CD14-positive monocyte (primary cell): ENCODE data around the gene SLCO3A1. TPM values are rescaled to one million over a fixed set of nuclear protein-coding genes. Genes with fewer than 3 reads are reported as not detected.

Experiments used
- DNase-seq, 3 donors: peaks; one replicate each; pipeline ENCODE4 v3.0.0-alpha.2; 2011 to 2022
- H2AFZ ChIP-seq: 2 replicates; pipeline ENCODE4 v1.6.0; 2012; ENCODE audit warnings: mild to moderate bottlenecking, low read depth, low read length, inconsistent platforms; ENCODE audit not compliant: insufficient read depth, poor library complexity, severe bottlenecking
- H3K27ac ChIP-seq, 2 donors: 1 replicate in 1 of 2; 2 replicates in 1 of 2; pipeline ENCODE4 v1.5.1; 2012 to 2013; ENCODE audit warnings: low read length in 2 of 2, control low read depth in 1 of 2, inconsistent platforms in 1 of 2, low read depth in 1 of 2, mild to moderate bottlenecking in 1 of 2
- H3K27me3 ChIP-seq, 2 donors: one replicate each; pipeline versions ENCODE4 v1.6.0 to v1.6.1; 2011 to 2013; ENCODE audit warnings: low read length in 2 of 2; ENCODE audit not compliant: control insufficient read depth in 2 of 2, insufficient read depth in 2 of 2
- H3K36me3 ChIP-seq, 2 donors: replicated peaks in 1 of 2; 1 replicate in 1 of 2; 2 replicates in 1 of 2; pipeline versions ENCODE4 v1.5.1 to v1.6.1; 2012 to 2013; ENCODE audit warnings: low read length in 2 of 2, control low read depth in 1 of 2, inconsistent platforms in 1 of 2, mild to moderate bottlenecking in 1 of 2; ENCODE audit not compliant: insufficient read depth in 2 of 2, control insufficient read depth in 1 of 2
- H3K4me1 ChIP-seq, 2 donors: 1 replicate in 1 of 2; 2 replicates in 1 of 2; pipeline versions ENCODE4 v1.5.1 to v1.6.1; 2012 to 2013; ENCODE audit warnings: low read length in 2 of 2, control low read depth in 1 of 2, inconsistent platforms in 1 of 2, mild to moderate bottlenecking in 1 of 2, moderate library complexity in 1 of 2; ENCODE audit not compliant: insufficient read depth in 2 of 2, control insufficient read depth in 1 of 2
- H3K4me2 ChIP-seq: replicated peaks from 2 replicates; pipeline ENCODE3; 2012; ENCODE audit warnings: low read length, moderate library complexity, mild to moderate bottlenecking; ENCODE audit not compliant: poor library complexity, severe bottlenecking; ENCODE audit errors: extremely low read depth
- H3K4me3 ChIP-seq, 3 experiments: fragments of 200-600 bp in 1 of 3; sonication (generic) in 1 of 3; replicated peaks in 1 of 3; 1 replicate in 2 of 3; 2 replicates in 1 of 3; pipeline ENCODE4 v1.5.1; 2011 to 2013; ENCODE audit warnings: low read length in 3 of 3, mild to moderate bottlenecking in 3 of 3, control low read depth in 2 of 3, low read depth in 2 of 3, inconsistent platforms in 1 of 3, moderate library complexity in 1 of 3
- H3K79me2 ChIP-seq: 2 replicates; pipeline ENCODE4 v1.6.0; 2012; ENCODE audit warnings: mild to moderate bottlenecking, control low read depth, inconsistent platforms, low read length, moderate library complexity; ENCODE audit not compliant: insufficient read depth
- H3K9ac ChIP-seq: 2 replicates; pipeline ENCODE4 v1.6.0; 2017; ENCODE audit warnings: low read length, mild to moderate bottlenecking; ENCODE audit not compliant: insufficient read depth, poor library complexity, severe bottlenecking
- H3K9me3 ChIP-seq, 2 donors: replicated peaks in 1 of 2; 1 replicate in 1 of 2; 2 replicates in 1 of 2; pipeline versions ENCODE4 v1.5.1 to v1.6.1; 2012 to 2013; ENCODE audit warnings: low read length in 2 of 2, control low read depth in 1 of 2; ENCODE audit not compliant: control insufficient read depth in 1 of 2, insufficient read depth in 1 of 2
- H4K20me1 ChIP-seq: 2 replicates; pipeline ENCODE4 v1.6.0; 2012; ENCODE audit warnings: mild to moderate bottlenecking, low read length, control low read depth, moderate library complexity; ENCODE audit not compliant: insufficient read depth
- H3K27ac Mint-ChIP-seq, 7 donors: one replicate each; pipeline ENCODE4 v1.8.0; 2020; ENCODE audit warnings: mild to moderate bottlenecking in 7 of 7, mixed read lengths in 7 of 7, moderate library complexity in 6 of 7, inconsistent platforms in 2 of 7
- H3K27me3 Mint-ChIP-seq, 3 donors: one replicate each; pipeline ENCODE4 v1.8.0; 2021 to 2022; ENCODE audit warnings: low read depth in 3 of 3, mild to moderate bottlenecking in 3 of 3, mixed read lengths in 3 of 3, moderate library complexity in 3 of 3, inconsistent platforms in 1 of 3
- H3K36me3 Mint-ChIP-seq, 2 donors: one replicate each; pipeline ENCODE4 v1.8.0; 2020; ENCODE audit warnings: mixed read lengths in 2 of 2, inconsistent platforms in 1 of 2, mild to moderate bottlenecking in 1 of 2
- H3K4me1 Mint-ChIP-seq: one replicate; pipeline ENCODE4 v1.8.0; 2020; ENCODE audit warnings: mild to moderate bottlenecking, mixed read lengths
- H3K4me3 Mint-ChIP-seq, 2 donors: one replicate each; pipeline ENCODE4 v1.8.0; 2020; ENCODE audit warnings: mild to moderate bottlenecking in 2 of 2, mixed read lengths in 2 of 2, moderate library complexity in 1 of 2
- H3K9me3 Mint-ChIP-seq, 7 donors: one replicate each; pipeline ENCODE4 v1.8.0; 2020 to 2022; ENCODE audit warnings: mixed read lengths in 7 of 7, mild to moderate bottlenecking in 6 of 7, moderate library complexity in 6 of 7, inconsistent platforms in 2 of 7
- CTCF ChIP-seq: fragments of 200-600 bp; IDR thresholded peaks from one replicate; pipeline ENCODE4 v1.8.0; 2022; ENCODE audit warnings: antibody characterized with exemption, mild to moderate bottlenecking
- WGBS: methylation state at CpG from one replicate; pipeline ENCODE4 v1.1.5; 2013; ENCODE audit warnings: missing lambda C conversion rate; ENCODE audit not compliant: insufficient coverage; 5-methylcytosine and 5-hydroxymethylcytosine counted together
- intact Hi-C, 2 donors: fragments of 100-400 bp; cut with micrococcal nuclease; formaldehyde crosslinking; loops; one replicate each; pipeline versions ENCODE4 v1.15.0 to v1.15.1; 2023
- polyA plus RNA-seq, 3 donors: library from polyadenylated mRNA; depleted of rRNA in 1 of 3; unstranded in 2 of 3; stranded (reverse) in 1 of 3; fragments of 300-500 nt in 2 of 3; fragments of >200 nt in 1 of 3; fragmentation: Illumina TruSeq in 2 of 3; gene quantifications; 1 replicate in 2 of 3; 2 replicates in 1 of 3; pipeline ENCODE4 v1.2.3, GENCODE V29; 2012 to 2021

Gene SLCO3A1
- polyA plus RNA-seq, 3 donors, result 53.7 to 76.2 (median 62.8) TPM

DNA sequence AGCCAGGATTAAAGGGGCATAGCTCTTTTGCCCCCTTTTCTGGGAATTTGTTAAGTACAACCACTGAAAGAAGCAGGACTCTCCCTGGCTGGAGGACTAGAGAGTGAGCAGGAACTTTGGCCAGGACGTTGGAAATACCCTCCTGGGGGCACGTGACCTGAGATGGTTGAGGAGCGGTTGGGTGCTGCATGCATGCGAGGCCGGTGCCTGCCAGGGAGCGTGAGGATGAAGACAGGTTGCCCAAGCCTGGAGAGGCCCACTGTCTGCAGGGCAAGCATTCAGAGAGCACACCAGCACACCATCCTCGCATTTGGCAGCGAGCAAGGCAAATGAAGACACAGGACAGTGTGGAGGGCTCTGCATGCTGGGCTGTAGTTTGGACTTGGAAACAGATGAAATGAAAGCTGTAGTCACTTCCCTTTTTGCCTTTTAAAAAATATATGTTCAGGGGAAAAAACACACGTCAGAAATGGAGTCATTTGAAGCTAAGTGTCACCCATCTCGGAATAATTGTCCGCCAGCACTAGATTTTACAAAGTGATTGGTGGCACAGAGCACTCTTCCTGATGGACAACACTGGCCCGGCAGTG, 217.6 kb downstream of the SLCO3A1 start:
- H3K36me3 ChIP-seq, result no peaks in the 10 kb centered on the region
- WGBS, result 43% methylated on average over 12 of the region's 12 CpGs
- Mint-ChIP-seq H3K27me3 (peaks cover 0 to 2% (median 2%) of the 10 kb centered on the region in 3 donors), H3K4me3 (peak overlapping the region; percentile 64 to 72), H3K4me1 (peaks cover 85% of the 10 kb centered on the region), H3K36me3 (peaks cover 6% of the 10 kb centered on the region in 2 donors), H3K9me3 (no peaks in the 10 kb centered on the region), H3K27ac (peak overlapping the region; percentile 87 to 97 (median 90))
- peak overlapping the region; percentile 57 for H3K4me2 ChIP-seq
- H4K20me1 ChIP-seq, result peaks cover 98% of the 10 kb centered on the region
- H3K27ac ChIP-seq, result peak overlapping the region; percentile 58 to 97
- H3K4me1 ChIP-seq, result peaks cover 57 to 63% of the 10 kb centered on the region in 2 donors
- intact Hi-C loops, result loop anchor here (5.0 to 10.0 kb wide), 4 partner anchors 126 to 366 kb away; partner anchors contain the start of gene SLCO3A1 (in 1 of the 2)
- no peaks in the 10 kb centered on the region for H3K27me3 ChIP-seq
- H3K4me3 ChIP-seq, result peak overlapping the region in 1 of 3 experiments; percentile 58
- H3K79me2 ChIP-seq, result peaks cover 91% of the 10 kb centered on the region
- H2AFZ ChIP-seq, result no peak overlapping the region
- TF ChIP-seq CTCF, result no peak
- no peaks in the 10 kb centered on the region for H3K9me3 ChIP-seq
- DNase-seq, result peak; percentile 38 to 96 (median 60)
- peak overlapping the region; percentile 64 for H3K9ac ChIP-seq

DNA sequence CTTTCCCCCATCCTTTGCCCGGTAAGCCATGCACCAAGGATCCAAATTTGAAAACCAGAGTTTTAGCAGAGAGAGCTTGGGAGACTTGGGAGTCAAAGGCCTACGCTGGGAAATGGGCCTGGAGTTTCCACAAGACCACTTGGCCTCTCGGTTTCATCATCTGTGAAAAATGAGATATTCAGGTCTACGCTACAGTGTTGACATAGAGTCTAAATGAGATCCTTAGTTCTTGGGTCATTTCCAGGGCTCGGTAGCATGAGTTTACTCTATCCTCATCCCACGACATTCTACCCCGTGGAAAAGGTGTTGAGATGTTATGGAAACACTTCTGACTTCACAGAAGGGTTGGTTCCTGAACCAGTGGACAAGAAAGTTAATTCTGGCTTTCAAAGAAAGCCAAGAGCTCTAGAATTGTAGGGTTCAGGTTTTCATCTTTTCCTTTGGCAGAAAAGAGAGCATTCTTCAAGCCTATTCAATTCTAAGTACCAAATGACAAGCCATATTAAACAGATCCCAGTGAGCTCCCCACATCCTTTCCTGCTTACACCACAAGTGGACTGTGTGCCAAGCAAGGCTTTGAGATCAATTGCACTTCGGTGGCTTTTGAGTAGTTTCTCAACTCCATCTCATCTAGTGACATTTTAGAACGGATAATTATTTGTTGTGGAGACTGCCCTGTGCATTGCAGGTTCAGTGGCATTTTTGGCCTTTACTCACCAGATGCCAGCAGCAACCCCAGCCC, 219.7 kb downstream of the SLCO3A1 start:
- Histone ChIP-seq H3K4me2 (no peak overlapping the region), H3K9ac (no peak overlapping the region), H4K20me1 (peaks cover 98% of the 10 kb centered on the region), H3K36me3 (no peaks in the 10 kb centered on the region), H3K27ac (peak overlapping the region in 1 of 2 donors; percentile 6), H3K27me3 (no peaks in the 10 kb centered on the region), H3K4me3 (no peak overlapping the region), H3K79me2 (peaks cover 92% of the 10 kb centered on the region), H2AFZ (no peak overlapping the region), H3K9me3 (peaks cover 0 to 4% of the 10 kb centered on the region in 2 donors), H3K4me1 (peaks cover 62 to 67% of the 10 kb centered on the region in 2 donors)
- Mint-ChIP-seq H3K27me3 (peaks cover 0 to 2% (median 1%) of the 10 kb centered on the region in 3 donors), H3K36me3 (peaks cover 3 to 6% of the 10 kb centered on the region in 2 donors), H3K9me3 (peaks cover 0 to 2% (median 0%) of the 10 kb centered on the region in 7 donors), H3K27ac (peak overlapping the region in 4 of 7 donors; percentile 33 to 64 (median 57)), H3K4me1 (peaks cover 88% of the 10 kb centered on the region), H3K4me3 (no peak overlapping the region)
- TF ChIP-seq CTCF, result no peak
- DNase-seq, result no peak
- intact Hi-C loops, result loop anchor here (5.0 to 10.0 kb wide), 4 partner anchors 128 to 368 kb away; partner anchors contain the start of gene SLCO3A1 (in 1 of the 2)
- WGBS, result 100% methylated on average over 1 of the region's 9 CpGs
